Activated T-cell treated with anti-CD3 and anti-CD28 coated beads, Interleukin-2, amount 50 U/mL, for 1 hour (primary cell): Measurements from ENCODE around the gene MAGEE2.
"Not testable (repeated sequence)": the region's sequence is repeated elsewhere in the genome, so short reads cannot be mapped to it uniquely, and the experiment has no call there.

ENCODE experiments used
- DNase-seq: peaks from one replicate; pipeline ENCODE4 v3.0.0-alpha.2; 2020

Gene MAGEE2

GRCh38 chrX:75784680-75785491 lies at the start of gene MAGEE2:
Gene MAGEE2, minus strand, starts transcription at chrX:75785254. Its CDS starts 203 bp downstream, at chrX:75785051.
- DNase-seq: no peak

GRCh38 chrX:75786290-75786689 lies 1.2 kb upstream of the MAGEE2 start:
- no peak for DNase-seq

GRCh38 chrX:75781611-75782010 lies 3.4 kb downstream of the MAGEE2 start:
- DNase-seq: no peak

GRCh38 chrX:75768063-75768462 lies 17.0 kb downstream of the MAGEE2 start:
- DNase-seq: not testable (repeated sequence)

- DNase-seq: no peak
Measured at GRCh38 chrX:75748431-75748830, 36.6 kb downstream of the MAGEE2 start.

GRCh38 chrX:75746891-75747639 lies 38.0 kb downstream of the MAGEE2 start:
- DNase-seq: peak; percentile 30
